MCF 10A (cell line): ENCODE measurements around the gene CLIC2. TPM values are rescaled to one million over a fixed set of nuclear protein-coding genes. Genes with fewer than 3 reads are reported as not detected.
A peak's percentile ranks its signal among the peaks of the same experiment; 100 is the strongest.

ENCODE experiments used
- BruUV-seq: library from RNA; stranded (reverse); fragments of 400-500 nt; replicated peaks from 2 replicates; lab custom pipeline; 2021; lab: Mats Ljungman, UMichigan
- CTCF ChIA-PET: fragments of 300-600 bp; sonication (Branson Sonifier 250); formaldehyde crosslinking; extraction: SDS; loops from one replicate; lab custom pipeline; 2021; ENCODE audit warnings: antibody characterized with exemption, inconsistent platforms; lab: Yijun Ruan, JAX
- POLR2A ChIA-PET: fragments of 300-600, 350-650 bp; sonication (Branson Sonifier 250); formaldehyde crosslinking; extraction: SDS; loops from one replicate; lab custom pipeline; 2020; ENCODE audit warnings: antibody characterized with exemption, inconsistent platforms; lab: Yijun Ruan, JAX
- DNase-seq: peaks from one replicate; pipeline ENCODE4 v3.0.0-alpha.2; 2018; ENCODE audit not compliant: unreplicated experiment
- H3K27ac Mint-ChIP-seq: one replicate; pipeline ENCODE4 v1.8.0; 2022; ENCODE audit warnings: mild to moderate bottlenecking, low read depth, mixed read lengths; ENCODE audit not compliant: unreplicated experiment
- H3K27me3 Mint-ChIP-seq: one replicate; pipeline ENCODE4 v1.8.0; 2022; ENCODE audit warnings: mixed read lengths; ENCODE audit not compliant: insufficient read depth, unreplicated experiment
- H3K36me3 Mint-ChIP-seq: one replicate; pipeline ENCODE4 v1.8.0; 2022; ENCODE audit warnings: mild to moderate bottlenecking, moderate library complexity, mixed read lengths; ENCODE audit not compliant: insufficient read depth, unreplicated experiment
- H3K4me1 Mint-ChIP-seq: one replicate; pipeline ENCODE4 v1.8.0; 2022; ENCODE audit warnings: mixed read lengths; ENCODE audit not compliant: insufficient read depth, unreplicated experiment
- H3K4me3 Mint-ChIP-seq: one replicate; pipeline ENCODE4 v1.8.0; 2022; ENCODE audit warnings: mild to moderate bottlenecking, moderate library complexity, mixed read lengths; ENCODE audit not compliant: unreplicated experiment
- H3K9me3 Mint-ChIP-seq: one replicate; pipeline ENCODE4 v1.8.0; 2022; ENCODE audit warnings: mixed read lengths; ENCODE audit not compliant: unreplicated experiment
- CTCF ChIP-seq: fragments of 200-600 bp; IDR thresholded peaks from one replicate; pipeline ENCODE4 v1.8.0; 2022; ENCODE audit warnings: antibody characterized with exemption, mild to moderate bottlenecking; ENCODE audit not compliant: unreplicated experiment
- intact Hi-C: fragments of 100-400 bp; cut with micrococcal nuclease; formaldehyde crosslinking; loops from 2 replicates; pipeline ENCODE4 v1.14.1; 2022
- total RNA-seq: library from RNA; stranded (reverse); gene quantifications from 2 replicates; pipeline ENCODE4 v1.2.3, GENCODE V29; 2022

The CLIC2 gene
- total RNA-seq, 1 experiment from 2014 or later: 6.0 TPM

- DNase-seq: no peak
- POLR2A ChIA-PET: no interaction called here
- no peak overlapping the region for H3K4me3 Mint-ChIP-seq
- no peaks in the 10 kb centered on the region for H3K36me3 Mint-ChIP-seq
- no peak for TF ChIP-seq CTCF
- H3K4me1 Mint-ChIP-seq: no peaks in the 10 kb centered on the region
- intact Hi-C loops: no loop called here
- H3K27me3 Mint-ChIP-seq: peaks cover 11% of the 10 kb centered on the region
- peaks cover 19% of the 10 kb centered on the region for H3K9me3 Mint-ChIP-seq
- CTCF ChIA-PET: no interaction called here
- BruUV-seq: no TSS peak
- H3K27ac Mint-ChIP-seq: no peak overlapping the region
Observed at GRCh38 chrX:155326610-155327009, 7.8 kb downstream of the CLIC2 start.

- Mint-ChIP-seq H3K4me1 (no peaks in the 10 kb centered on the region), H3K36me3 (peaks cover 5% of the 10 kb centered on the region), H3K4me3 (no peak overlapping the region), H3K27me3 (no peaks in the 10 kb centered on the region), H3K27ac (no peak overlapping the region), H3K9me3 (peaks cover 7% of the 10 kb centered on the region)
- BruUV-seq: no TSS peak
- intact Hi-C loops: no loop called here
- ChIA-PET CTCF (no interaction called here), POLR2A (no interaction called here)
- no peak for TF ChIP-seq CTCF
- DNase-seq: no peak
Observed at GRCh38 chrX:155314260-155314659, 20.2 kb downstream of the CLIC2 start.

- intact Hi-C loops: no loop called here
- DNase-seq: peak; percentile 69
- ChIA-PET CTCF (no interaction called here), POLR2A (no interaction called here)
- no TSS peak for BruUV-seq
- no peak for TF ChIP-seq CTCF
- H3K27me3 Mint-ChIP-seq: no peaks in the 10 kb centered on the region
- peaks cover 5% of the 10 kb centered on the region for H3K36me3 Mint-ChIP-seq
- no peaks in the 10 kb centered on the region for H3K4me1 Mint-ChIP-seq
- no peak overlapping the region for H3K4me3 Mint-ChIP-seq
- no peak overlapping the region for H3K27ac Mint-ChIP-seq
- peaks cover 7% of the 10 kb centered on the region for H3K9me3 Mint-ChIP-seq
Observed at GRCh38 chrX:155313766-155314165, 20.6 kb downstream of the CLIC2 start.

- H3K27me3 Mint-ChIP-seq: no peaks in the 10 kb centered on the region
- intact Hi-C loops: no loop called here
- BruUV-seq: no TSS peak
- TF ChIP-seq CTCF: no peak
- no peak overlapping the region for H3K27ac Mint-ChIP-seq
- H3K36me3 Mint-ChIP-seq: peaks cover 6% of the 10 kb centered on the region
- ChIA-PET CTCF (no interaction called here), POLR2A (no interaction called here)
- no peak overlapping the region for H3K4me3 Mint-ChIP-seq
- H3K4me1 Mint-ChIP-seq: no peaks in the 10 kb centered on the region
- no peak for DNase-seq
- H3K9me3 Mint-ChIP-seq: peaks cover 8% of the 10 kb centered on the region
Observed at GRCh38 chrX:155293771-155294170, 40.6 kb downstream of the CLIC2 start.
